GM23338 (cell line): ENCODE measurements around the gene CIITA. TPM values are rescaled to one million over a fixed set of nuclear protein-coding genes. Genes with fewer than 3 reads are reported as not detected.

Experiments
- ATAC-seq: fragments of 200-7000 bp; cut with Tn5 transposase; 3 replicates; pipeline ENCODE4 v1.9.1; 2020
- DNase-seq: peaks from one replicate; pipeline ENCODE4 v3.0.0-alpha.2; 2015; ENCODE audit warnings: low spot score
- H2AFZ ChIP-seq: fragments of 200-600 bp; sonication (generic); 2 replicates; pipeline ENCODE4 v1.8.0; 2016; ENCODE audit warnings: antibody characterized with exemption, mild to moderate bottlenecking, moderate library complexity
- H3F3A ChIP-seq: fragments of 200-600 bp; sonication (generic); replicated peaks from 2 replicates; pipeline ENCODE4 v1.8.0; 2017; ENCODE audit warnings: antibody characterized with exemption, mixed run types, low read depth
- H3K27ac ChIP-seq: fragments of 200-600 bp; sonication (generic); 2 replicates; pipeline ENCODE4 v1.6.1; 2016; ENCODE audit warnings: low read depth
- H3K27me3 ChIP-seq: fragments of 200-600 bp; sonication (generic); 2 replicates; pipeline ENCODE4 v1.8.0; 2016; ENCODE audit warnings: mild to moderate bottlenecking, mixed run types, moderate library complexity; ENCODE audit not compliant: insufficient read depth
- H3K36me3 ChIP-seq: fragments of 200-600 bp; sonication (generic); 2 replicates; pipeline ENCODE4 v1.8.0; 2016; ENCODE audit warnings: mild to moderate bottlenecking; ENCODE audit not compliant: insufficient read depth
- H3K4me1 ChIP-seq: fragments of 200-600 bp; sonication (generic); 2 replicates; pipeline ENCODE4 v1.8.0; 2016; ENCODE audit warnings: mild to moderate bottlenecking, moderate library complexity; ENCODE audit not compliant: insufficient read depth
- H3K4me2 ChIP-seq: fragments of 200-600 bp; sonication (generic); 2 replicates; pipeline ENCODE4 v1.7.1; 2017; ENCODE audit warnings: mixed run types
- H3K4me3 ChIP-seq: fragments of 200-600 bp; sonication (generic); 2 replicates; pipeline ENCODE4 v1.6.1; 2016; ENCODE audit warnings: mixed run types
- H3K79me2 ChIP-seq: fragments of 200-600 bp; sonication (generic); replicated peaks from 2 replicates; pipeline ENCODE4 v1.8.0; 2017; ENCODE audit warnings: mild to moderate bottlenecking; ENCODE audit not compliant: insufficient read depth
- H3K9me2 ChIP-seq: fragments of 200-600 bp; sonication (generic); 2 replicates; pipeline ENCODE4 v1.8.0; 2017; ENCODE audit not compliant: insufficient read depth
- H4K20me1 ChIP-seq: fragments of 200-600 bp; sonication (generic); replicated peaks from 2 replicates; pipeline ENCODE4 v1.8.0; 2017; ENCODE audit warnings: mild to moderate bottlenecking; ENCODE audit not compliant: insufficient read depth
- H3K27ac Mint-ChIP-seq: 2 replicates; pipeline ENCODE4 v1.8.0; 2020; ENCODE audit warnings: inconsistent platforms, mild to moderate bottlenecking, moderate library complexity, mixed read lengths
- H3K27me3 Mint-ChIP-seq: 3 replicates; pipeline ENCODE4 v1.8.0; 2022; ENCODE audit warnings: low read depth, mild to moderate bottlenecking, moderate library complexity, mixed read lengths, inconsistent platforms; ENCODE audit not compliant: insufficient read depth, poor library complexity
- H3K36me3 Mint-ChIP-seq: 3 replicates; pipeline ENCODE4 v1.8.0; 2021; ENCODE audit warnings: low read depth, mild to moderate bottlenecking, inconsistent platforms, moderate library complexity, mixed read lengths
- H3K4me1 Mint-ChIP-seq: 3 replicates; pipeline ENCODE4 v1.8.0; 2020; ENCODE audit warnings: mild to moderate bottlenecking, inconsistent platforms, mixed read lengths
- H3K4me3 Mint-ChIP-seq: 3 replicates; pipeline ENCODE4 v1.8.0; 2021; ENCODE audit warnings: moderate library complexity, mild to moderate bottlenecking, inconsistent platforms, mixed read lengths
- H3K9me3 Mint-ChIP-seq: 3 replicates; pipeline ENCODE4 v1.8.0; 2020; ENCODE audit warnings: moderate library complexity, mild to moderate bottlenecking, inconsistent platforms, mixed read lengths
- CREB1 ChIP-seq: fragments of 250-450 bp; sonication (Bioruptor Pico); IDR thresholded peaks from 2 replicates; pipeline ENCODE4 v1.5.0; 2020; ENCODE audit warnings: low read depth, mild to moderate bottlenecking, moderate library complexity
- ETS1 ChIP-seq: IDR thresholded peaks from 2 replicates; pipeline ENCODE4 v1.6.1; 2016; ENCODE audit warnings: antibody characterized with exemption
- EZH2 ChIP-seq: fragments of 200-600 bp; sonication (generic); IDR thresholded peaks from one replicate; pipeline ENCODE4 v1.8.0; 2017; ENCODE audit warnings: antibody characterized with exemption, mild to moderate bottlenecking, low read depth; ENCODE audit not compliant: unreplicated experiment
- EZH2phosphoT487 ChIP-seq: fragments of 200-600 bp; sonication (generic); IDR thresholded peaks from one replicate; pipeline ENCODE4 v1.8.1; 2018; ENCODE audit warnings: antibody characterized with exemption; ENCODE audit not compliant: unreplicated experiment
- JUNB ChIP-seq: IDR thresholded peaks from one replicate; pipeline ENCODE4 v1.6.1; 2016; ENCODE audit warnings: antibody characterized with exemption; ENCODE audit not compliant: unreplicated experiment
- NANOG ChIP-seq: IDR thresholded peaks from 2 replicates; pipeline ENCODE4 v1.6.1; 2016; ENCODE audit warnings: antibody characterized with exemption, borderline replicate concordance
- POLR2AphosphoS5 ChIP-seq: IDR thresholded peaks from 2 replicates; pipeline ENCODE4 v1.6.1; 2016; ENCODE audit warnings: antibody characterized with exemption, low read depth
- STAT1 ChIP-seq: IDR thresholded peaks from one replicate; pipeline ENCODE4 v1.6.1; 2016; ENCODE audit warnings: antibody characterized with exemption; ENCODE audit not compliant: unreplicated experiment
- ZNF114 ChIP-seq: fragments of 250-450 bp; sonication (Bioruptor Pico); IDR thresholded peaks from 2 replicates; pipeline ENCODE4 v1.5.0; 2020; ENCODE audit warnings: mild to moderate bottlenecking, moderate library complexity
- ZNF331 ChIP-seq: fragments of 250-450 bp; sonication (Bioruptor Pico); IDR thresholded peaks from 2 replicates; pipeline ENCODE4 v1.5.0; 2020; ENCODE audit warnings: low read depth, mild to moderate bottlenecking, moderate library complexity
- polyA plus RNA-seq: library from polyadenylated mRNA; unstranded; fragments of >200 nt; fragmentation: Nextera tagmentation; extraction: Ambion mirVana; gene quantifications from 2 replicates; pipeline ENCODE4 v1.2.1, GENCODE V29; 2016
- total RNA-seq: library from RNA; depleted of rRNA; stranded (reverse); fragments of >200 nt; shearing (Covaris generic); gene quantifications from 2 replicates; pipeline ENCODE4 v1.2.3, GENCODE V29; 2014
- TF ChIP-seq, protein P1 (sequence below): IDR thresholded peaks from one replicate; pipeline ENCODE4 v1.6.1; 2018; ENCODE audit warnings: antibody characterized with exemption; ENCODE audit not compliant: unreplicated experiment
- TF ChIP-seq, protein P2 (sequence below): fragments of 250-450 bp; sonication (Bioruptor Pico); IDR thresholded peaks from 2 replicates; pipeline ENCODE4 v1.5.0; 2020; ENCODE audit warnings: mild to moderate bottlenecking, moderate library complexity
- TF ChIP-seq, protein P3 (sequence below), 2 experiments: fragments of 200-600 bp in 1 of 2; sonication (generic) in 1 of 2; conservative IDR thresholded peaks; 2 replicates each; pipeline versions ENCODE4 v1.5.1 to v1.6.1; 2016 to 2017; ENCODE audit warnings: antibody characterized with exemption in 2 of 2, low read depth in 2 of 2, mild to moderate bottlenecking in 2 of 2, moderate library complexity in 1 of 2

CIITA gene
- total and polyA plus RNA-seq, 2 experiments from 2014 or later: 0.10 to 0.57 TPM

GRCh38 chr16:10923146-10923649 is 46.2 kb downstream of the CIITA start:
- no peaks in the 10 kb centered on the region for H4K20me1 ChIP-seq
- H3K4me2 ChIP-seq: no peak overlapping the region
- H3K4me1 Mint-ChIP-seq: peaks cover 2% of the 10 kb centered on the region; the same call in 1 of the 3 replicates
- no peaks in the 10 kb centered on the region for H3K9me2 ChIP-seq
- no peaks in the 10 kb centered on the region for H3K36me3 ChIP-seq
- H3K27ac ChIP-seq: no peak overlapping the region
- H3F3A ChIP-seq: no peaks in the 10 kb centered on the region
- H3K4me3 Mint-ChIP-seq: no peak overlapping the region
- H3K27me3 Mint-ChIP-seq: peaks cover 8% of the 10 kb centered on the region
- DNase-seq (peak; percentile 11), ATAC-seq (no peak)
- H2AFZ ChIP-seq: no peak overlapping the region
- H3K27ac Mint-ChIP-seq: no peak overlapping the region
- no peaks in the 10 kb centered on the region for H3K9me3 Mint-ChIP-seq
- H3K27me3 ChIP-seq: no peaks in the 10 kb centered on the region
- no peaks in the 10 kb centered on the region for H3K79me2 ChIP-seq
- no peak overlapping the region for H3K4me3 ChIP-seq
- TF ChIP-seq, protein P1, sequence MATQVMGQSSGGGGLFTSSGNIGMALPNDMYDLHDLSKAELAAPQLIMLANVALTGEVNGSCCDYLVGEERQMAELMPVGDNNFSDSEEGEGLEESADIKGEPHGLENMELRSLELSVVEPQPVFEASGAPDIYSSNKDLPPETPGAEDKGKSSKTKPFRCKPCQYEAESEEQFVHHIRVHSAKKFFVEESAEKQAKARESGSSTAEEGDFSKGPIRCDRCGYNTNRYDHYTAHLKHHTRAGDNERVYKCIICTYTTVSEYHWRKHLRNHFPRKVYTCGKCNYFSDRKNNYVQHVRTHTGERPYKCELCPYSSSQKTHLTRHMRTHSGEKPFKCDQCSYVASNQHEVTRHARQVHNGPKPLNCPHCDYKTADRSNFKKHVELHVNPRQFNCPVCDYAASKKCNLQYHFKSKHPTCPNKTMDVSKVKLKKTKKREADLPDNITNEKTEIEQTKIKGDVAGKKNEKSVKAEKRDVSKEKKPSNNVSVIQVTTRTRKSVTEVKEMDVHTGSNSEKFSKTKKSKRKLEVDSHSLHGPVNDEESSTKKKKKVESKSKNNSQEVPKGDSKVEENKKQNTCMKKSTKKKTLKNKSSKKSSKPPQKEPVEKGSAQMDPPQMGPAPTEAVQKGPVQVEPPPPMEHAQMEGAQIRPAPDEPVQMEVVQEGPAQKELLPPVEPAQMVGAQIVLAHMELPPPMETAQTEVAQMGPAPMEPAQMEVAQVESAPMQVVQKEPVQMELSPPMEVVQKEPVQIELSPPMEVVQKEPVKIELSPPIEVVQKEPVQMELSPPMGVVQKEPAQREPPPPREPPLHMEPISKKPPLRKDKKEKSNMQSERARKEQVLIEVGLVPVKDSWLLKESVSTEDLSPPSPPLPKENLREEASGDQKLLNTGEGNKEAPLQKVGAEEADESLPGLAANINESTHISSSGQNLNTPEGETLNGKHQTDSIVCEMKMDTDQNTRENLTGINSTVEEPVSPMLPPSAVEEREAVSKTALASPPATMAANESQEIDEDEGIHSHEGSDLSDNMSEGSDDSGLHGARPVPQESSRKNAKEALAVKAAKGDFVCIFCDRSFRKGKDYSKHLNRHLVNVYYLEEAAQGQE: no peak
- TF ChIP-seq JUNB (no peak), POLR2AphosphoS5 (no peak), ZNF114 (CRISPR knock-in tag) (no peak), EZH2phosphoT487 (no peak), ETS1 (no peak), NANOG (no peak), STAT1 (no peak), EZH2 (no peak), ZNF331 (no peak), CREB1 (no peak)
- TF ChIP-seq, protein P2, sequence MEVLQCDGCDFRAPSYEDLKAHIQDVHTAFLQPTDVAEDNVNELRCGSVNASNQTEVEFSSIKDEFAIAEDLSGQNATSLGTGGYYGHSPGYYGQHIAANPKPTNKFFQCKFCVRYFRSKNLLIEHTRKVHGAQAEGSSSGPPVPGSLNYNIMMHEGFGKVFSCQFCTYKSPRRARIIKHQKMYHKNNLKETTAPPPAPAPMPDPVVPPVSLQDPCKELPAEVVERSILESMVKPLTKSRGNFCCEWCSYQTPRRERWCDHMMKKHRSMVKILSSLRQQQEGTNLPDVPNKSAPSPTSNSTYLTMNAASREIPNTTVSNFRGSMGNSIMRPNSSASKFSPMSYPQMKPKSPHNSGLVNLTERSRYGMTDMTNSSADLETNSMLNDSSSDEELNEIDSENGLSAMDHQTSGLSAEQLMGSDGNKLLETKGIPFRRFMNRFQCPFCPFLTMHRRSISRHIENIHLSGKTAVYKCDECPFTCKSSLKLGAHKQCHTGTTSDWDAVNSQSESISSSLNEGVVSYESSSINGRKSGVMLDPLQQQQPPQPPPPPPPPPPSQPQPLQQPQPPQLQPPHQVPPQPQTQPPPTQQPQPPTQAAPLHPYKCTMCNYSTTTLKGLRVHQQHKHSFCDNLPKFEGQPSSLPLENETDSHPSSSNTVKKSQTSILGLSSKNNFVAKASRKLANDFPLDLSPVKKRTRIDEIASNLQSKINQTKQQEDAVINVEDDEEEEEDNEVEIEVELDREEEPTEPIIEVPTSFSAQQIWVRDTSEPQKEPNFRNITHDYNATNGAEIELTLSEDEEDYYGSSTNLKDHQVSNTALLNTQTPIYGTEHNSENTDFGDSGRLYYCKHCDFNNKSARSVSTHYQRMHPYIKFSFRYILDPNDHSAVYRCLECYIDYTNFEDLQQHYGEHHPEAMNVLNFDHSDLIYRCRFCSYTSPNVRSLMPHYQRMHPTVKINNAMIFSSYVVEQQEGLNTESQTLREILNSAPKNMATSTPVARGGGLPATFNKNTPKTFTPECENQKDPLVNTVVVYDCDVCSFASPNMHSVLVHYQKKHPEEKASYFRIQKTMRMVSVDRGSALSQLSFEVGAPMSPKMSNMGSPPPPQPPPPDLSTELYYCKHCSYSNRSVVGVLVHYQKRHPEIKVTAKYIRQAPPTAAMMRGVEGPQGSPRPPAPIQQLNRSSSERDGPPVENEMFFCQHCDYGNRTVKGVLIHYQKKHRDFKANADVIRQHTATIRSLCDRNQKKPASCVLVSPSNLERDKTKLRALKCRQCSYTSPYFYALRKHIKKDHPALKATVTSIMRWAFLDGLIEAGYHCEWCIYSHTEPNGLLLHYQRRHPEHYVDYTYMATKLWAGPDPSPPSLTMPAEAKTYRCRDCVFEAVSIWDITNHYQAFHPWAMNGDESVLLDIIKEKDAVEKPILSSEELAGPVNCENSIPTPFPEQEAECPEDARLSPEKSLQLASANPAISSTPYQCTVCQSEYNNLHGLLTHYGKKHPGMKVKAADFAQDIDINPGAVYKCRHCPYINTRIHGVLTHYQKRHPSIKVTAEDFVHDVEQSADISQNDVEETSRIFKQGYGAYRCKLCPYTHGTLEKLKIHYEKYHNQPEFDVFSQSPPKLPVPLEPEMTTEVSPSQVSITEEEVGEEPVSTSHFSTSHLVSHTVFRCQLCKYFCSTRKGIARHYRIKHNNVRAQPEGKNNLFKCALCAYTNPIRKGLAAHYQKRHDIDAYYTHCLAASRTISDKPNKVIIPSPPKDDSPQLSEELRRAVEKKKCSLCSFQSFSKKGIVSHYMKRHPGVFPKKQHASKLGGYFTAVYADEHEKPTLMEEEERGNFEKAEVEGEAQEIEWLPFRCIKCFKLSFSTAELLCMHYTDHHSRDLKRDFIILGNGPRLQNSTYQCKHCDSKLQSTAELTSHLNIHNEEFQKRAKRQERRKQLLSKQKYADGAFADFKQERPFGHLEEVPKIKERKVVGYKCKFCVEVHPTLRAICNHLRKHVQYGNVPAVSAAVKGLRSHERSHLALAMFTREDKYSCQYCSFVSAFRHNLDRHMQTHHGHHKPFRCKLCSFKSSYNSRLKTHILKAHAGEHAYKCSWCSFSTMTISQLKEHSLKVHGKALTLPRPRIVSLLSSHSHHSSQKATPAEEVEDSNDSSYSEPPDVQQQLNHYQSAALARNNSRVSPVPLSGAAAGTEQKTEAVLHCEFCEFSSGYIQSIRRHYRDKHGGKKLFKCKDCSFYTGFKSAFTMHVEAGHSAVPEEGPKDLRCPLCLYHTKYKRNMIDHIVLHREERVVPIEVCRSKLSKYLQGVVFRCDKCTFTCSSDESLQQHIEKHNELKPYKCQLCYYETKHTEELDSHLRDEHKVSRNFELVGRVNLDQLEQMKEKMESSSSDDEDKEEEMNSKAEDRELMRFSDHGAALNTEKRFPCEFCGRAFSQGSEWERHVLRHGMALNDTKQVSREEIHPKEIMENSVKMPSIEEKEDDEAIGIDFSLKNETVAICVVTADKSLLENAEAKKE (CRISPR knock-in tag): no peak
- TF ChIP-seq, protein P3, sequence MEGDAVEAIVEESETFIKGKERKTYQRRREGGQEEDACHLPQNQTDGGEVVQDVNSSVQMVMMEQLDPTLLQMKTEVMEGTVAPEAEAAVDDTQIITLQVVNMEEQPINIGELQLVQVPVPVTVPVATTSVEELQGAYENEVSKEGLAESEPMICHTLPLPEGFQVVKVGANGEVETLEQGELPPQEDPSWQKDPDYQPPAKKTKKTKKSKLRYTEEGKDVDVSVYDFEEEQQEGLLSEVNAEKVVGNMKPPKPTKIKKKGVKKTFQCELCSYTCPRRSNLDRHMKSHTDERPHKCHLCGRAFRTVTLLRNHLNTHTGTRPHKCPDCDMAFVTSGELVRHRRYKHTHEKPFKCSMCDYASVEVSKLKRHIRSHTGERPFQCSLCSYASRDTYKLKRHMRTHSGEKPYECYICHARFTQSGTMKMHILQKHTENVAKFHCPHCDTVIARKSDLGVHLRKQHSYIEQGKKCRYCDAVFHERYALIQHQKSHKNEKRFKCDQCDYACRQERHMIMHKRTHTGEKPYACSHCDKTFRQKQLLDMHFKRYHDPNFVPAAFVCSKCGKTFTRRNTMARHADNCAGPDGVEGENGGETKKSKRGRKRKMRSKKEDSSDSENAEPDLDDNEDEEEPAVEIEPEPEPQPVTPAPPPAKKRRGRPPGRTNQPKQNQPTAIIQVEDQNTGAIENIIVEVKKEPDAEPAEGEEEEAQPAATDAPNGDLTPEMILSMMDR (conservative IDR thresholded peaks at IDR 0.05; ENCODE audit: low read depth in 2 of 2): no peak
- H3K36me3 Mint-ChIP-seq: peaks cover 12% of the 10 kb centered on the region
- H3K4me1 ChIP-seq: no peaks in the 10 kb centered on the region; the same call in 1 of the 2 replicates
